Right cardiac atrium (tissue), 5 donors: ENCODE results near the gene MVD. TPM values are rescaled to one million over a fixed set of nuclear protein-coding genes. Genes with fewer than 3 reads are reported as not detected.

Source experiments
- ATAC-seq, 2 donors: fragments of 200-7000 bp; cut with Tn5 transposase; one replicate each; pipeline versions ENCODE4 v1.8.0 to v1.9.1; 2020; ENCODE audit warnings: moderate library complexity in 2 of 2, mild to moderate bottlenecking in 1 of 2
- DNase-seq, 3 donors: peaks; one replicate each; pipeline ENCODE4 v3.0.0-alpha.2; 2020
- H3K27ac ChIP-seq: one replicate; pipeline ENCODE4 v1.5.1; 2013; ENCODE audit warnings: mild to moderate bottlenecking, low read length, control low read depth, moderate library complexity
- H3K27me3 ChIP-seq: one replicate; pipeline ENCODE4 v1.6.1; 2013; ENCODE audit not compliant: control insufficient read depth, insufficient read depth
- H3K4me1 ChIP-seq: one replicate; pipeline ENCODE4 v1.6.1; 2013; ENCODE audit warnings: low read length; ENCODE audit not compliant: control insufficient read depth, insufficient read depth
- H3K4me3 ChIP-seq: one replicate; pipeline ENCODE4 v1.5.1; 2013; ENCODE audit warnings: low read length, control low read depth
- H3K9me3 ChIP-seq: one replicate; pipeline ENCODE4 v1.6.1; 2013; ENCODE audit warnings: low read length; ENCODE audit not compliant: control insufficient read depth
- WGBS: extraction: QIAGEN DNeasy Blood & Tissue Kit; methylation state at CpG from one replicate; pipeline ENCODE4 v1.1.7; 2013; 5-methylcytosine and 5-hydroxymethylcytosine counted together
- intact Hi-C, 4 donors: fragments of 100-400 bp; cut with DNase I; formaldehyde crosslinking; loops; one replicate each; pipeline versions ENCODE4 v1.11.0 to v1.14.0; 2022 to 2023
- polyA plus RNA-seq: library from polyadenylated mRNA; stranded (reverse); fragments of 200-250 nt; gene quantifications from one replicate; pipeline ENCODE4 v1.2.3, GENCODE V29; 2013
- total RNA-seq, 4 donors: library from RNA; stranded (reverse); fragmentation: NEBNext Ultra II Directional; extraction: Animal tissue kit (Norgen Biotek cat#: 25700); gene quantifications; one replicate each; pipeline ENCODE4 v1.2.1, GENCODE V29; 2021
- donor health status: healthy with polysubstance abuse.
- donor health status: DM: no; HTN: yes; CAD: no.
- donor health status: DM: no; HTN: no; CAD: no.
- donor health status: DM: no; HTN: yes; CAD: no; lungs with severe emphysema.
- donor health status: DM: yes; HTN: yes; CAD: no.

Gene MVD
- total and polyA plus RNA-seq, 5 donors = 29.8 to 35.9 (median 32.0) TPM

- DNase-seq = no peak
- H3K4me1 ChIP-seq = no peaks in the 10 kb centered on the region
- no peaks in the 10 kb centered on the region for H3K9me3 ChIP-seq
- H3K4me3 ChIP-seq = no peak overlapping the region
- 87% methylated on average over 14 of the region's 14 CpGs for WGBS
- intact Hi-C loops = no loop called here
- ATAC-seq = no peak
- no peak overlapping the region for H3K27ac ChIP-seq
- H3K27me3 ChIP-seq = no peaks in the 10 kb centered on the region
These were observed 33.5 kb upstream of the MVD start for GRCh38 chr16:88696441-88696840.

DNA sequence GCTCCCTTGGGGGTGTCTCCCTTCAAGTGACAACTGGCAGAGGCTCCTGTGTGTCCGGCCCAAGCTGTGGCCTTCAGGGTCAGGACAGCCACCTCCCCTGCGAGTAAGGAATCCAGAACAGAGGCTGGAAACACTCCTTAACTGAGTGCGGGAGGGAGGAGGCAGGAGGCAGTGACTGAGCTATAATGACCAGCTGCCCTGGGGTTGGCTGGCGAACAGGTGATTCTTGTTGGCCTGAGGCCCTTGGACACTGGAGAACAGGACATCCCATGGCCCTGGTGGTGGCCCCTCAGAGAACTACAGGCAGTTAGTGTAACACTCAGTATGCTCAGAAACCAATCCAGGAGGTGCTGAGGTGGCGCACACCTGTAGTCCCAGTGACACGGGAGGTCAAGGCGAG, 32.9 kb upstream of the MVD start:
- H3K27ac ChIP-seq = no peak overlapping the region
- DNase-seq = no peak
- H3K4me1 ChIP-seq = no peaks in the 10 kb centered on the region
- WGBS = 90% methylated on average over 7 of the region's 7 CpGs
- ATAC-seq = no peak
- H3K4me3 ChIP-seq = no peak overlapping the region
- intact Hi-C loops = no loop called here
- H3K27me3 ChIP-seq = no peaks in the 10 kb centered on the region
- no peaks in the 10 kb centered on the region for H3K9me3 ChIP-seq

DNA sequence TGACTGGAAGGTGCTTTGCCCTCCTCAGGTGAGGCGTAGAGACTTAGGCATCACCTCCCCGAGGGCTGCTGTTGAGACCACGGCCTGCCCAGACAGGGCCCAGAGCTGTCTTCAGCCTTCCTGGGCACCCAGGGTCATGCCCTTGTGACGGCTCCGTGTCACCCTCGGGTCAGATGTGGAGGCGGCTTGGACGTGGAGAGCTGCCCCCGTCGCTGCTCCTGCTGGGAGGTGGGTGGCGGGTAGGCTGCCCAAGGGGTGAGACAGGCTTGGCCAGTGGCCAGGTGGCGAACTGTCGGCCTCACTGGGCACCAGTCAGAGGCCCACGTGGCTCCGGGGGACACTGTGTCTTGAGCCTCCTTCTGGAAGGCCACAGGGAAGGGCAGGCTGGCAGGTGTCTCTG, 32.3 kb upstream of the MVD start:
- peak in 1 of 3 donors; percentile 48 for DNase-seq
- H3K27ac ChIP-seq = no peak overlapping the region
- no peak for ATAC-seq
- intact Hi-C loops = no loop called here
- H3K4me3 ChIP-seq = no peak overlapping the region
- H3K4me1 ChIP-seq = no peaks in the 10 kb centered on the region
- no peaks in the 10 kb centered on the region for H3K9me3 ChIP-seq
- 68% methylated on average over 15 of the region's 15 CpGs for WGBS
- H3K27me3 ChIP-seq = no peaks in the 10 kb centered on the region

- Histone ChIP-seq H3K27me3 (no peaks in the 10 kb centered on the region), H3K9me3 (no peaks in the 10 kb centered on the region), H3K4me3 (no peak overlapping the region), H3K4me1 (no peaks in the 10 kb centered on the region), H3K27ac (no peak overlapping the region)
- DNase-seq = peak in 2 of 3 donors; percentile 12 to 42
- intact Hi-C loops = no loop called here
- 89% methylated on average over 37 of the region's 37 CpGs for WGBS
- ATAC-seq = no peak
These were observed 31.6 kb upstream of the MVD start for GRCh38 chr16:88694221-88695087.

- no peak overlapping the region for H3K4me3 ChIP-seq
- no peak overlapping the region for H3K27ac ChIP-seq
- H3K4me1 ChIP-seq = no peaks in the 10 kb centered on the region
- intact Hi-C loops = no loop called here
- ATAC-seq = no peak
- 92% methylated on average over 39 of the region's 39 CpGs for WGBS
- peak in 2 of 3 donors; percentile 50 to 53 for DNase-seq
- no peaks in the 10 kb centered on the region for H3K9me3 ChIP-seq
- no peaks in the 10 kb centered on the region for H3K27me3 ChIP-seq
These were observed 30.7 kb upstream of the MVD start for GRCh38 chr16:88693420-88694177.

- Histone ChIP-seq H3K9me3 (no peaks in the 10 kb centered on the region), H3K27me3 (no peaks in the 10 kb centered on the region), H3K27ac (no peak overlapping the region), H3K4me1 (no peaks in the 10 kb centered on the region), H3K4me3 (no peak overlapping the region)
- peak in 1 of 3 donors; percentile 16 for DNase-seq
- no peak for ATAC-seq
- intact Hi-C loops = no loop called here
- WGBS = 78% methylated on average over 10 of the region's 10 CpGs
These were observed 30.0 kb upstream of the MVD start for GRCh38 chr16:88692861-88693260.

- peak in 2 of 3 donors; percentile 34 to 68 for DNase-seq
- Histone ChIP-seq H3K27ac (no peak overlapping the region), H3K4me3 (no peak overlapping the region), H3K4me1 (no peaks in the 10 kb centered on the region), H3K27me3 (no peaks in the 10 kb centered on the region), H3K9me3 (no peaks in the 10 kb centered on the region)
- intact Hi-C loops = no loop called here
- peak in 1 of 2 donors; percentile 12 for ATAC-seq
- WGBS = 77% methylated on average over 26 of the region's 26 CpGs
These were observed 29.2 kb upstream of the MVD start for GRCh38 chr16:88691924-88692560.

DNA sequence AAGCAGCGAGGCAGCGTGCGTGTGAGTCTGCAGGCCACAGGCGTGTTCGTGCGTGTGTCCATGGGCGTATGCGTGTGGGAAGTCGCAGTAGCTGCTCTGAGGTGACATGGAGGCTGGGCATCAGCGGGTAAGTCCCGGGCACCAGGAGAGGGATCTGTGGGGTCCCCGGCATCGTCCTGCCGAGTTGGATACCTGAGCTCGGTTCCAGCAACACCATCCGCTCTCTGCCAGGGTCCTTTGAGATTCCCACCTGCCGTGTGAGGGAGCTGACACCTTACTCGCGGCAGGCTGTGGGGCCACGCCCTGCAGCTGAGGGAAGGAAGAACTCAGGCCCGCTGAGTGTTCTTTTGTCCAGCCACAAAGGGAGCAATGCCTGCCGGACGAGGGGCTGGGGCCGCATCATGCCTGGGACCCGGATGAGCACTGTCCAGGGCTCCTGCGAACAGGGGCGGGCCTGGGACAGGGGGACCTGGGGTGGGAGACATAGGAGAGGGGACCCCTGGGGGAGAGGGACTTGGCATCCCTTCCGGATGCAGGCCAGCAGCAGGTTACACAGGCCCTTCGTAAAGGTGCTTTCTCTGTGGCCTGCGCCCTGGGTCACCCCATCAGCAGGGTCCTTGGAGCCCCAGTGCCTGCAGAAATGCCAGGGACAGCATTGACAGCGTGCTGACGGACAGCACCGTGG, 28.4 kb upstream of the MVD start:
- peaks cover 4% of the 10 kb centered on the region for H3K4me1 ChIP-seq
- H3K27ac ChIP-seq = no peak overlapping the region
- no peak overlapping the region for H3K4me3 ChIP-seq
- 87% methylated on average over 33 of the region's 33 CpGs for WGBS
- no peaks in the 10 kb centered on the region for H3K27me3 ChIP-seq
- ATAC-seq (no peak), DNase-seq (peak in 1 of 3 donors; percentile 45)
- intact Hi-C loops = no loop called here
- no peaks in the 10 kb centered on the region for H3K9me3 ChIP-seq

- Histone ChIP-seq H3K9me3 (no peaks in the 10 kb centered on the region), H3K4me1 (peaks cover 4% of the 10 kb centered on the region), H3K27ac (no peak overlapping the region), H3K27me3 (no peaks in the 10 kb centered on the region), H3K4me3 (no peak overlapping the region)
- peak in 1 of 3 donors; percentile 38 for DNase-seq
- intact Hi-C loops = no loop called here
- no peak for ATAC-seq
- 81% methylated on average over 21 of the region's 21 CpGs for WGBS
These were observed 27.6 kb upstream of the MVD start for GRCh38 chr16:88690341-88691128.
